ENCODE measurements around the gene FZD1.

FZD1 gene

DNA sequence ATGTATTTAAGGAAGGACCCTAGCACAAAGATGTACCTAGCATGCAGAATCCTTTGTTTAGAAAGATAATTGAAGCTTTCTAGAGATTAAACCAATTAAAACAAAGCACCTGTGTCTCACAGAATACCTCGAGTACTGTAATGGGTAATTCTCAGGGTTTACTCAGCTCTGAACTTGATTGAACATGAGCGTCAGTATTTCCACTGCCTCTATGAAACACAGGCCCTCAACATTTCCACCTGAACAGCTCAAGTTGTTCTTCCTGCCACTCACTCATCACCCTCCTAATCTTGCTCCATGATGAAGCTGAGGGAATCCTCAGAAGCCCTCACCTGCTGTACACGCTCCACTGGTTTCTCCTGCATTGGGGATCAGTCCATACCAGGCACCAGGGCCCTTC, 33.7 kb upstream of the FZD1 start:
- no peak for DNase-seq (ENCODE audit: extremely low spot score)
- CTCF ChIA-PET = no interaction called here
- POLR2A ChIA-PET = no interaction called here
- TF ChIP-seq SUZ12 (IDR thresholded peaks at IDR 0.05) (no peak), ELF4 (IDR thresholded peaks at IDR 0.05) (no peak), ARNT (IDR thresholded peaks at IDR 0.05) (no peak), NFRKB (IDR thresholded peaks at IDR 0.05) (no peak), CTBP1 (IDR thresholded peaks at IDR 0.05; ENCODE audit: borderline replicate concordance) (no peak), FOXA1 (IDR thresholded peaks at IDR 0.05) (no peak), LEF1 (IDR thresholded peaks at IDR 0.05; ENCODE audit: borderline replicate concordance) (no peak)

DNA sequence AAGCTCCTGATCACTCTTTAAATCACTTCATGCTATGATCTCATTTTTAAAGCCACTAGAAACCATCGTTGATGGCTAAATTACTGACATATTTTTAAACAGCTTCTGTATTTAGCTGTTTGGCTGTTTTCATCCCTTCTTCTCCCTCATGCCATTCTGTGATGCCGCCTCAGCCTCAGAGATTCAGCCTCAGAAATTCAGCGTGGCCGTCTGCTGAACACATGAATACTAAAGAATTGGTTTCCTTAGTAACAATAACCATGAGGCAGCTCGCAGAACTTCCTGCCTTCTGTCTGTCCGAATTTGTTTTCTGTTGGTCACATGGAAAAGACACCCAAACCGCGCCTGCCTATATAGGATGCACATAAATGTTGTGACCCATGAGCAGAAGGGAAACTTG, 31.0 kb upstream of the FZD1 start:
- ChIA-PET CTCF (no interaction called here), POLR2A (no interaction called here)
- no peak for DNase-seq (ENCODE audit: extremely low spot score)
- TF ChIP-seq ARNT (IDR thresholded peaks at IDR 0.05) (no peak), SP1 (IDR thresholded peaks at IDR 0.05) (no peak)

DNA sequence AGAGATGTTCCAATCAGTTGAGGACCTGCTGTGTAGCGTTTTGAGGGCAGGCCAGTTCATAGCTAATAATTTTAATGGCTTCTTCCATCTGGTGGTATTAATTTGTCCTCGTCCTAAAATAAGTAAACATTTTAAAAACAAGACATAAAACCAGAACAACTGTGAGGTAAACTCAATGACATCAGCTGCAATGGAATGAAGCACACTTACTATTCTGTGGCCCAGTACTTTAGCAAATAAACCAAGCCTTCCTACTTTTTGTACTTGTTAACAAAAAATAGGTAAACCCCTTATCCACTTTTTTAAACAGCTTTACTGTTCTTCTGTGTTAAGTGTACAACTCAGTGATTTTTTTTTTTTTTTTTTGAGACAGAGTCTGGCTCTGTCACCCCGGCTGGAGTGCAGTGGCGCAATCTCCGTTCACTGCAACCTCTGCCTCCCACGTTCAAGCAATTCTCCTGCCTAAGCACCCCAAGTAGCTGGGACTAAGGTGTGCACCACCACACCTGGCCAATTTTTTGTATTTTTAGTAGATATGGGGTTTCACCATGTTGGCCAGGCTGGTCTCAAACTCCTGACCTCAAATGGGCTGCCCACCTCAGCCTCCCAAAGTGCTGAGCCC, 28.9 kb upstream of the FZD1 start:
- no peak for TF ChIP-seq NFRKB (IDR thresholded peaks at IDR 0.05)
- TF ChIP-seq HDGF (IDR thresholded peaks at IDR 0.05; ENCODE audit: borderline replicate concordance) = no peak
- no peak for TF ChIP-seq ELF4 (IDR thresholded peaks at IDR 0.05)
- no peak for TF ChIP-seq ZNF384 (IDR thresholded peaks at IDR 0.05)
- TF ChIP-seq TARDBP (IDR thresholded peaks at IDR 0.05) = no peak
- TF ChIP-seq SP1 (IDR thresholded peaks at IDR 0.05) = no peak
- no peak for TF ChIP-seq L3MBTL2 (conservative IDR thresholded peaks at IDR 0.05)
- TF ChIP-seq LEF1 (IDR thresholded peaks at IDR 0.05; ENCODE audit: borderline replicate concordance) = no peak
- no peak for TF ChIP-seq ARNT (IDR thresholded peaks at IDR 0.05)
- TF ChIP-seq CTBP1 (IDR thresholded peaks at IDR 0.05; ENCODE audit: borderline replicate concordance) = no peak
- no peak for TF ChIP-seq SUZ12 (IDR thresholded peaks at IDR 0.05)
- no peak for TF ChIP-seq FOXM1 (IDR thresholded peaks at IDR 0.05; ENCODE audit: borderline replicate concordance)
- ChIA-PET CTCF (no interaction called here), POLR2A (no interaction called here)
- no peak for DNase-seq (ENCODE audit: extremely low spot score)

DNA sequence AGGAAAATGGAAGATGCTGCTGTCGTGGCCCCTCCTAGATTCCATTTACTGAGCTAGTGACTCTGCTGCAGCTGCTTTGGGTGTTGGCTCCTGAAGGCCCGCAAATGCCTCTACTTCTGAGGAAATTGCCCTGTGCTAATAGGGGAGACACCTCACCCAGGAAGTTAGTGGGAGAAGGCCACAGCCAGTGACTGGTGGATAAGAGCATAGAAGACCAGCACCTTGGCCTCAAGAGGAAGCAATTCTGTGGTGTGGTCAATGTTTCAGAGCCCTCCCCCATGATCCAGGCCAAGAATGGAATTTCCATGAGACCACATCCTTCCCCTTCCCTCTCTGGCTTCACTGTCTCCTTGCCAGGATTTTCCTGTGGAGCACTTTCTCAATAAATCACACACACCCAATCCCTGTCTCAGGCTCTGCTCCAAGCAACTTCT, 25.0 kb upstream of the FZD1 start:
- TF ChIP-seq LEF1 (IDR thresholded peaks at IDR 0.05; ENCODE audit: borderline replicate concordance) = no peak
- TF ChIP-seq L3MBTL2 (conservative IDR thresholded peaks at IDR 0.05) = no peak
- no peak for TF ChIP-seq SUZ12 (IDR thresholded peaks at IDR 0.05)
- TF ChIP-seq FOXK2 (IDR thresholded peaks at IDR 0.05) = no peak
- TF ChIP-seq FOXA1 (IDR thresholded peaks at IDR 0.05) = no peak
- TF ChIP-seq CTBP1 (IDR thresholded peaks at IDR 0.05; ENCODE audit: borderline replicate concordance) = no peak
- no peak for TF ChIP-seq ZNF384 (IDR thresholded peaks at IDR 0.05)
- POLR2A ChIA-PET = no interaction called here
- CTCF ChIA-PET = no interaction called here
- DNase-seq (ENCODE audit: extremely low spot score) = no peak

DNA sequence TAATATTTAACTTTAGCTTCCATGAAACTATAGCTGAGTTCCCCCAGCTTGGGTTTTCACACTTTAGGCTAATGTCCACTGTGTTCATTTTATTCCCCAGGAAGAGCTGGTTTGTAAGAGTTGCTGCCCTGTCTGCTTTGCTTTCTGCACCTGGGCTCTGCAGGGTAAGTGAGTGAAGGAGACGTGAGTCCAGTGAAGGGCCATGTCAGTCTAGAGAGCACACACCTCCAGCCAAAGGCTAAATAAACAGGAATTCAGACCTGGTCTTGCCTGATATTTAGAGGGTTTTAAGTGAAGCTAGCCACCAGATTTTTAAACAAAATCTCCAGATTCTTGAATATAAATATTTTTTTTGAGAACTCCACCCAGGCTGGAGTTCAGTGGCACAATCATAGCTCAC, 24.5 kb upstream of the FZD1 start:
- TF ChIP-seq ELF4 (IDR thresholded peaks at IDR 0.05) = no peak
- TF ChIP-seq ZNF384 (IDR thresholded peaks at IDR 0.05) = no peak
- no peak for TF ChIP-seq HDGF (IDR thresholded peaks at IDR 0.05; ENCODE audit: borderline replicate concordance)
- no peak for TF ChIP-seq SP1 (IDR thresholded peaks at IDR 0.05)
- no peak for TF ChIP-seq FOXK2 (IDR thresholded peaks at IDR 0.05)
- TF ChIP-seq SUZ12 (IDR thresholded peaks at IDR 0.05) = no peak
- TF ChIP-seq ARNT (IDR thresholded peaks at IDR 0.05) = no peak
- no peak for DNase-seq (ENCODE audit: extremely low spot score)
- ChIA-PET POLR2A (no interaction called here), CTCF (interaction anchor here (0.6 kb wide), 1 partner anchor 531 kb away, joined by 3 read pairs; no protein-coding TSS in a partner anchor)

DNA sequence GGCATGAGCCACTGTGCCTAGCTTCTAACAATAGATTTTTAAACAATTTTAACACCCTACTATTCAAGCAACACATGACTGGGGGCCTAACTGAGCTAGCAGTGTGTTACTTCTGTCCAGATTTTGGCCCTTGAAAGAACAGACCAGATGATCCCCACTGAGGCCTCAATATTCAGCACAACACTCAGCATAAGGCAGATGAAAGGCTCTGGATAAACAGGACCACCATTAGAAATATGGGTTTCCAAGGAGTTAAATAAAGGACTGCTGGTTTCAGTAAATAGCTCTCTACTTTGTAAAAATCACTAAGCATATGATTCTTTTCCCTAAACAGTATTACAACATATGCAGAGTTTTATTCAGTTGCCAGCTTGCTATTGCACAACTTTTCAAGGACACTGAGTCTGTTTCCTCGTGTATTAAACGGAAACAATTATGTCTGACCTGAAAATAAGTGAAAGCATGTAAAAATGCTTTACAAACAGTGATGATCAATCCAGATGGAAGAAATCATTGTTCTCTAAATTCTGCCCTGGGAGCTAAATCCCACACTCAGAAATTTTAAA, 23.8 kb upstream of the FZD1 start:
- CTCF ChIA-PET = interaction anchor here (0.6 kb wide), 1 partner anchor 532 kb away, joined by 3 read pairs; no protein-coding TSS in a partner anchor
- TF ChIP-seq, protein P1, sequence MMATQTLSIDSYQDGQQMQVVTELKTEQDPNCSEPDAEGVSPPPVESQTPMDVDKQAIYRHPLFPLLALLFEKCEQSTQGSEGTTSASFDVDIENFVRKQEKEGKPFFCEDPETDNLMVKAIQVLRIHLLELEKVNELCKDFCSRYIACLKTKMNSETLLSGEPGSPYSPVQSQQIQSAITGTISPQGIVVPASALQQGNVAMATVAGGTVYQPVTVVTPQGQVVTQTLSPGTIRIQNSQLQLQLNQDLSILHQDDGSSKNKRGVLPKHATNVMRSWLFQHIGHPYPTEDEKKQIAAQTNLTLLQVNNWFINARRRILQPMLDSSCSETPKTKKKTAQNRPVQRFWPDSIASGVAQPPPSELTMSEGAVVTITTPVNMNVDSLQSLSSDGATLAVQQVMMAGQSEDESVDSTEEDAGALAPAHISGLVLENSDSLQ (IDR thresholded peaks at IDR 0.05) = no peak
- TF ChIP-seq FOXK2 (IDR thresholded peaks at IDR 0.05) (no peak), BHLHE40 (IDR thresholded peaks at IDR 0.05; ENCODE audit: borderline replicate concordance) (no peak), ZNF384 (IDR thresholded peaks at IDR 0.05) (no peak), ELF4 (IDR thresholded peaks at IDR 0.05) (no peak), TARDBP (IDR thresholded peaks at IDR 0.05) (no peak)
- POLR2A ChIA-PET = no interaction called here
- no peak for DNase-seq (ENCODE audit: extremely low spot score)

DNA sequence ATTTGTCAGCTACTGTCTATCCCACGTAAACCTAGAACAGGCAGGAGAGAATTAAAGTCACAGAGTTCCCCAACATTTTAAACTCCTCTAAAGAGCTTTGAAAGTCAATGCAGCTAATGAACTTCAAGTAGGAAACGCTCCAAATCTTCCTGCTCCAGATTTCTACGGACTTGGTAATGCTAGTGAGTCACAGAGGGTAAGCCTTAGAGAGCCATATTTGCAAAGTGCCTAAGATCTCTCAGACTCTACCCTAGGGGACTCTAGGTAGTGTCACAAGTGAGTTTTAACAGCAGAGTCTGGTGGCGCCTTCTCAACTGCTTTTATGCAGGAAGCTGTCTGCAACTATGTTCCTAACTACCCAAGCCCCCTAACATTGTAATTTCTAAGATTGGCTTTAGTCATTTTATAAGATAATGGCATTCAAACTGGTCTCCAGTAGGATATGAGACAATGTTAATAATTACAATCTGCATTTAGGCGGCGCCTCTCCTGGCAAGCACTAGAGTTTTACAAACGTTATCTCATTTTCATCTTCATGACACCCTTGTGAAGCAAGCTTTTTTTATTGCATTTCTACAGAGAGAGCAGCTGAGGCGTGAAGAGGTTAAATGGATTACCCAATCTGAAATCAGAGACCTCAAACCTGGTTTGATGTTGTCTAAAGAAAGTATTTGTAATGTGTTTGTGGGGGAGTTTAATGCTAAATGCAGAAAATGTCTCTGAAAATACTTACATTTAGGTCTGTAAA, 22.0 kb upstream of the FZD1 start:
- ChIA-PET CTCF (no interaction called here), POLR2A (no interaction called here)
- TF ChIP-seq LEF1 (IDR thresholded peaks at IDR 0.05; ENCODE audit: borderline replicate concordance) (no peak), NFRKB (IDR thresholded peaks at IDR 0.05) (no peak), SUZ12 (IDR thresholded peaks at IDR 0.05) (no peak), ELF4 (IDR thresholded peaks at IDR 0.05) (no peak), BHLHE40 (IDR thresholded peaks at IDR 0.05; ENCODE audit: borderline replicate concordance) (no peak), TARDBP (IDR thresholded peaks at IDR 0.05) (no peak), FOXM1 (IDR thresholded peaks at IDR 0.05; ENCODE audit: borderline replicate concordance) (no peak), L3MBTL2 (conservative IDR thresholded peaks at IDR 0.05) (no peak), FOXA1 (IDR thresholded peaks at IDR 0.05) (no peak), ZNF384 (IDR thresholded peaks at IDR 0.05) (no peak), HDGF (IDR thresholded peaks at IDR 0.05; ENCODE audit: borderline replicate concordance) (no peak), ARNT (IDR thresholded peaks at IDR 0.05) (no peak), FOXK2 (IDR thresholded peaks at IDR 0.05) (no peak), CTBP1 (IDR thresholded peaks at IDR 0.05; ENCODE audit: borderline replicate concordance) (no peak), SP1 (IDR thresholded peaks at IDR 0.05) (no peak)
- TF ChIP-seq, protein P1 (IDR thresholded peaks at IDR 0.05) = no peak
- DNase-seq (ENCODE audit: extremely low spot score) = peak; percentile 14

Measured in HEK293T (cell line).